Esophagus muscularis mucosa (tissue), 4 donors: ENCODE results near the gene RPL28. TPM values are rescaled to one million over a fixed set of nuclear protein-coding genes. Genes with fewer than 3 reads are reported as not detected.

Experiments
- DNase-seq: peaks from one replicate; pipeline ENCODE4 v3.0.0-alpha.2; 2017; ENCODE audit errors: extremely low spot score
- H3K27ac ChIP-seq, 4 donors: fragments of 200-600 bp; sonication (generic); replicated peaks in 1 of 4; 1 replicate in 3 of 4; 2 replicates in 1 of 4; pipeline ENCODE4 v1.5.1; 2016 to 2019; ENCODE audit warnings: mild to moderate bottlenecking in 1 of 4
- H3K27me3 ChIP-seq, 4 donors: fragments of 200-600 bp; sonication (generic); one replicate each; pipeline versions ENCODE4 v1.5.1 to v1.6.0; 2016 to 2019
- H3K36me3 ChIP-seq, 4 donors: fragments of 200-600 bp; sonication (generic); one replicate each; pipeline ENCODE4 v1.5.1; 2016 to 2019
- H3K4me1 ChIP-seq, 4 donors: fragments of 200-600 bp; sonication (generic); one replicate each; pipeline ENCODE4 v1.5.1; 2016 to 2019
- H3K4me3 ChIP-seq, 4 donors: fragments of 200-600 bp; sonication (generic); 1 replicate in 2 of 4; 2 replicates in 2 of 4; pipeline ENCODE4 v1.5.1; 2016 to 2019; ENCODE audit warnings: mild to moderate bottlenecking in 4 of 4, moderate library complexity in 1 of 4
- H3K9me3 ChIP-seq, 4 donors: fragments of 200-600 bp; sonication (generic); 1 replicate in 3 of 4; 2 replicates in 1 of 4; pipeline ENCODE4 v1.5.1; 2016 to 2019
- EP300 ChIP-seq: sonication (generic); formaldehyde crosslinking; IDR thresholded peaks from one replicate; pipeline ENCODE4 v1.6.1; 2017; ENCODE audit warnings: antibody characterized with exemption
- POLR2A ChIP-seq: fragments of 450-650 bp; IDR thresholded peaks from one replicate; pipeline ENCODE4 v1.6.1; 2017; ENCODE audit warnings: antibody characterized with exemption, moderate library complexity, mild to moderate bottlenecking, low read depth
- POLR2AphosphoS5 ChIP-seq, 2 donors: sonication (generic); formaldehyde crosslinking; IDR thresholded peaks; one replicate each; pipeline ENCODE4 v1.6.1; 2017; ENCODE audit warnings: antibody characterized with exemption in 2 of 2
- WGBS: methylation state at CpG from one replicate; pipeline ENCODE4 v1.1.5; 2018; 5-methylcytosine and 5-hydroxymethylcytosine counted together
- intact Hi-C: fragments of 100-400 bp; cut with DNase I; formaldehyde crosslinking; loops from one replicate; pipeline ENCODE4 v1.15.1; 2023
- total RNA-seq, 4 donors: library from RNA; depleted of rRNA; stranded (reverse); fragments of >200 nt; gene quantifications; one replicate each; pipeline versions ENCODE4 v1.1.0 to v1.2.1, GENCODE V29; 2016
- TF ChIP-seq, protein P1 (sequence below), 3 experiments: fragments of 200-600 bp in 2 of 3; fragments of 450-650 bp in 1 of 3; sonication (generic) in 2 of 3; IDR thresholded peaks; one replicate each; pipeline ENCODE4 v1.5.1; 2017 to 2019; ENCODE audit warnings: antibody characterized with exemption in 3 of 3, mild to moderate bottlenecking in 2 of 3, moderate library complexity in 1 of 3

RPL28 gene
- total RNA-seq, 4 donors from 2014 or later = 263 to 419 (median 369) TPM

DNA sequence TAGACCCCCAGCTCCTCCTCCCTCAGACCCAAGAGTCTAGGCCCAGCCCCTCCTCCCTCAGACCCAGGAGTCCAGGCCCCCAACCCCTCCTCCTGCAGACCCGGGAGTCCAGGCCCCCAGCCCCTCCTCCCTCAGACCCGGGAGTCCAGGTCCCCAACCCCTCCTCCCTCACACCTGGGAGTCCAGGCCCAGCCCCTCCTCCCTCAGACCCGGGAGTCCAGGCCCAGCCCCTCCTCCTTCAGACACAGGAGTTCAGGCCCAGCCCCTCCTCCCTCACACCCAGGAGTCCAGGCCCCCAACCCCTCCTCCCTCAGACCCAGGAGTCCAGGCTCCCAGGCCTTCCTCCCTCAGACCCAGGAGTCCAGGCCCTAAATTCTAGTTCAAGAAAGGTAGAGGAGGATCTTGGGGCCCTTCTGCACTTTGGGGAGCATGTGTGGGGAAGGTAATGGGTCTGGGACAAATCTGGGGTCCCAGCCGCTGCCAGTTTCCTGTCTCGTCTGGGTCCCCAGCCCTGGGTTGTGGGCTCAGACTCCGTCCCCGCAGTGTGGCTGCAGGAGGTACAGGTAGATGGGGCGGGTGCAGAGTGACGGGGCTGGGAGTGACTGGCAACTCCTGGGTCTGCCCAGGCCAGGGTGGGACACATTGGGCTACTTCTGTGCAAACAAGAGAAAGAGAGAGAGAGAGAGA, 12.3 kb upstream of the RPL28 start:
- TF ChIP-seq POLR2AphosphoS5 (IDR thresholded peaks at IDR 0.05) (no peak), EP300 (no peak), POLR2A (no peak)
- TF ChIP-seq, protein P1, sequence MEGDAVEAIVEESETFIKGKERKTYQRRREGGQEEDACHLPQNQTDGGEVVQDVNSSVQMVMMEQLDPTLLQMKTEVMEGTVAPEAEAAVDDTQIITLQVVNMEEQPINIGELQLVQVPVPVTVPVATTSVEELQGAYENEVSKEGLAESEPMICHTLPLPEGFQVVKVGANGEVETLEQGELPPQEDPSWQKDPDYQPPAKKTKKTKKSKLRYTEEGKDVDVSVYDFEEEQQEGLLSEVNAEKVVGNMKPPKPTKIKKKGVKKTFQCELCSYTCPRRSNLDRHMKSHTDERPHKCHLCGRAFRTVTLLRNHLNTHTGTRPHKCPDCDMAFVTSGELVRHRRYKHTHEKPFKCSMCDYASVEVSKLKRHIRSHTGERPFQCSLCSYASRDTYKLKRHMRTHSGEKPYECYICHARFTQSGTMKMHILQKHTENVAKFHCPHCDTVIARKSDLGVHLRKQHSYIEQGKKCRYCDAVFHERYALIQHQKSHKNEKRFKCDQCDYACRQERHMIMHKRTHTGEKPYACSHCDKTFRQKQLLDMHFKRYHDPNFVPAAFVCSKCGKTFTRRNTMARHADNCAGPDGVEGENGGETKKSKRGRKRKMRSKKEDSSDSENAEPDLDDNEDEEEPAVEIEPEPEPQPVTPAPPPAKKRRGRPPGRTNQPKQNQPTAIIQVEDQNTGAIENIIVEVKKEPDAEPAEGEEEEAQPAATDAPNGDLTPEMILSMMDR (IDR thresholded peaks at IDR 0.05) = no peak
- H3K9me3 ChIP-seq = no peaks in the 10 kb centered on the region
- H3K4me3 ChIP-seq = no peak overlapping the region
- WGBS = 69% methylated on average over 9 of the region's 9 CpGs
- no peak overlapping the region for H3K27ac ChIP-seq
- H3K27me3 ChIP-seq = peaks cover 5 to 97% (median 73%) of the 10 kb centered on the region in 4 donors
- H3K36me3 ChIP-seq = no peaks in the 10 kb centered on the region
- H3K4me1 ChIP-seq = peaks cover 17 to 39% (median 37%) of the 10 kb centered on the region in 4 donors
- DNase-seq = no peak
- intact Hi-C loops = no loop called here

DNA sequence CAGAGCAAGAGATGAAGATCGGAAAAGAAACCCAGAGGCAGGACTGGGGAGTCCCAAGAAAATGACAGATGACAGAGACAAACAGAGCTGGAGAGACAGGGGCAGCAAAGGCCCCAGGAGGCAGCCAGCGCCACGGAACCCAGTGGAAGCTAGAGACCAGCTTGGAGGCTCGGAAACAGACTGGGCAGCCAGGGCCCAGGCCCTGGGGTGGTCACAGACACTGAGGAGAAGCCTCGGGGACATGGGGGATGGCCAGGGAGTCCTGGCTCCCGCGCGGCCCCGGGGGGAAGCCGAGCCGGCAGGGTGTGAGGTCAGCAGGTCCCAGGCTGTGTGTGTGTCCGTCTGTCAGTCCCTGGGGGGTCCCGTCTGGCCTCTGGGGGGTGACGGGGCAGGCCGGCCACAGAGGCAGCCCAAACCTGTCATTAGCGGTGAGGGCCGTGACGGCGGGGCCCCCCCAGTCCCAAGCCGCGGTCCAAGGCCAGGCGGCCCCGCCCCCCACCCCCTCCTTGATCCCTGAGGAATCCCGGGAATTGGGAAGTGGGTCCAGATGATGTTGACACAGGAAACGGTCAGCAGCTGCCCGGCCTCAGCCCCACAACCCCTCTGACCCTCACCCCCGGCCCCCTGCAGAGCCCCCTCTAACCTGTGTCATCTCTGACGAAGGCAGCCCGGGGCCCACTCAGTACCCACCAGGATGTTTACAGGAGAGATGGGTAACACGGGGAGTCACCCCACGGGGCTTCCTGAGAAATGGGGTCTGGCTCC, 11.6 kb upstream of the RPL28 start:
- TF ChIP-seq POLR2AphosphoS5 (IDR thresholded peaks at IDR 0.05) (no peak), POLR2A (no peak), EP300 (no peak)
- TF ChIP-seq, protein P1 (IDR thresholded peaks at IDR 0.05) = no peak
- DNase-seq = no peak
- Histone ChIP-seq H3K27ac (no peak overlapping the region), H3K27me3 (peaks cover 5 to 90% (median 66%) of the 10 kb centered on the region in 4 donors), H3K4me3 (no peak overlapping the region), H3K9me3 (no peaks in the 10 kb centered on the region), H3K4me1 (peaks cover 10 to 32% (median 30%) of the 10 kb centered on the region in 4 donors), H3K36me3 (no peaks in the 10 kb centered on the region)
- WGBS = 22% methylated on average over 12 of the region's 31 CpGs
- intact Hi-C loops = no loop called here

DNA sequence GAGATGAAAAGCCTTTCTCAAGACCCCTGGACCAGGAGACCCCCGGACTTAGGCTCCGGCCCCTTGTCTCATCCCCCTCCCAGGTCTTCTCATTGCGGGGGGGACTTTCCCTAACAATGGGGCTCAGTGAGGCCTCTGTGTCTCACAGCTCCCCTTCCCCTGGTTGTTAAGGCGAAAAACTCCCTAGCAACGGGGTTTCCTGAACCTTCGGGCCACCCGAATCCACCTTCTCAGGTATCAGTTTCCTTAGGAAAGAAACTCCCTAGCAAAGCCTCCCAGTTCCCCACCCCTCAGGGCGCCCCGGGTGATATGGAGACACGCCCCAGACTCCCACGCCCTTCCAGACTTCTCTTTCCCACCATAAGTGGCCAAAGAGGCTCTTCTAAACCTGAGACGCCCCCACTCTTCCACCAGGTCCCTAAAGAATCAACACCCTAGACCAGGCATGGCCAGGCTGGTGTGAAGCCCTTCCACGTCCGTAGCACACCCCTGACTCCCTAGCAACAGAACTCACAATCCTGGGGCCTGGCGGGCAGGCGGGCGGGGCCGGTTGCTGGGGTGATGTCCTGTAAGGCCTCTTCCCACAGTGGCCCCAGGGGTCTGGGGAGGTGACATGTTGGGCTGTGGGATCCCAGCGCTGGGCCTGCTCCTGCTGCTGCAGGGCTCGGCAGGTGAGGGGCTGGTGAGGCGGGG, 9.3 kb upstream of the RPL28 start, which contains the start of gene TMEM190:
TMEM190 (plus strand) TSS at position 586 of the 693 bp plus-strand sequence; CDS start at position 614, 28 bp downstream.
- H3K4me3 ChIP-seq = no peak within 1 kb of the TSS
- H3K36me3 ChIP-seq = no peaks in the 10 kb centered on the region
- no peak for DNase-seq
- peaks cover 4 to 18% (median 15%) of the 10 kb centered on the region in 4 donors for H3K4me1 ChIP-seq
- TF ChIP-seq POLR2AphosphoS5 (IDR thresholded peaks at IDR 0.05) = no peak
- TF ChIP-seq EP300 = no peak
- no peak for TF ChIP-seq POLR2A
- TF ChIP-seq, protein P1 (IDR thresholded peaks at IDR 0.05) = no peak
- no peaks in the 10 kb centered on the region for H3K9me3 ChIP-seq
- H3K27me3 ChIP-seq = peaks cover 0 to 68% (median 50%) of the 10 kb centered on the region in 4 donors
- H3K27ac ChIP-seq = no peak within 1 kb of the TSS
- whole genome bisulfite sequencing = 66% methylated on average over 21 of the region's 21 CpGs
- intact Hi-C loops = no loop called here

DNA sequence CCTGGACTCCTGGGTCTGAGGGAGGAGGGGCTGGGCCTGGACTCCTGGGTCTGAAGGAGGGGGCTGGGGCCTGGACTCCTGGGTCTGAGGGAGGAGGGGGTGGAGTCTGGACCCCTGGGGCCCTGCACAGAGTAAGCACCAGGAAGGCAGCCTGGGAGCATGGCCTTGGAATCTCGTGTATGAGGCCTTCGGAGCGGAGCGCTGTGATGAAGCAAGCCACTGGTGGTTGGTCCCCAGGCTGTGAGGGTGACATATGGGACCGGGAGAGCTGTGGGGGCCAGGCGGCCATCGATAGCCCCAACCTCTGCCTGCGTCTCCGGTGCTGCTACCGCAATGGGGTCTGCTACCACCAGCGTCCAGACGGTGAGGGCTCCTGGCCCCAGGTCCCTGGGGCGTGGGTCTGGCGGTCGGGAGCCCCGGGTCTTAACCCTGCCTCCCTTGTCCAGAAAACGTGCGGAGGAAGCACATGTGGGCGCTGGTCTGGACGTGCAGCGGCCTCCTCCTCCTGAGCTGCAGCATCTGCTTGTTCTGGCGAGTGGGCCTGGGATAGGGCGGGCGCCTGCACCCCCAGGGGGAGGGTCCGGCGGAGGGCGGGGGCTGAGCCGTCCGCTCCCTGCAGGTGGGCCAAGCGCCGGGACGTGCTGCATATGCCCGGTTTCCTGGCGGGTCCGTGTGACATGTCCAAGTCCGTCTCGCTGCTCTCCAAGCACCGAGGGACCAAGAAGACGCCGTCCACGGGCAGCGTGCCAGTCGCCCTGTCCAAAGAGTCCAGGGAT, 8.2 kb upstream of the RPL28 start:
- Histone ChIP-seq H3K27me3 (peaks cover 0 to 56% (median 40%) of the 10 kb centered on the region in 4 donors), H3K9me3 (no peaks in the 10 kb centered on the region), H3K4me1 (peaks cover 4 to 18% (median 15%) of the 10 kb centered on the region in 4 donors), H3K4me3 (no peak overlapping the region), H3K27ac (no peak overlapping the region), H3K36me3 (no peaks in the 10 kb centered on the region)
- intact Hi-C loops = no loop called here
- DNase-seq = no peak
- WGBS = 15% methylated on average over 28 of the region's 43 CpGs
- no peak for TF ChIP-seq EP300
- no peak for TF ChIP-seq POLR2A
- TF ChIP-seq, protein P1 (IDR thresholded peaks at IDR 0.05) = no peak
- no peak for TF ChIP-seq POLR2AphosphoS5 (IDR thresholded peaks at IDR 0.05)
